Effector memory CD4-positive, alpha-beta T cell (primary cell): ENCODE results near the gene IQCM.
"Not testable (repeated sequence)": the region's sequence is repeated elsewhere in the genome, so short reads cannot be mapped to it uniquely, and the experiment has no call there.

Experiments
- DNase-seq, 3 donors: peaks; one replicate each; pipeline ENCODE4 v3.0.0-alpha.2; 2020
- H3K27ac ChIP-seq: 2 replicates; pipeline ENCODE4 v1.7.0; 2013; ENCODE audit warnings: mild to moderate bottlenecking, low read length, moderate library complexity; ENCODE audit not compliant: insufficient read depth, poor library complexity, severe bottlenecking
- H3K27me3 ChIP-seq: replicated peaks from 2 replicates; pipeline ENCODE4 v1.7.0; 2013; ENCODE audit warnings: mild to moderate bottlenecking, low read length; ENCODE audit not compliant: insufficient read depth, control insufficient read depth, poor library complexity, severe bottlenecking
- H3K36me3 ChIP-seq: 2 replicates; pipeline ENCODE4 v1.7.0; 2013; ENCODE audit warnings: mild to moderate bottlenecking, low read length, moderate library complexity; ENCODE audit not compliant: control insufficient read depth, insufficient read depth
- H3K4me1 ChIP-seq: 2 replicates; pipeline ENCODE4 v1.7.0; 2013; ENCODE audit warnings: low read length, mild to moderate bottlenecking; ENCODE audit not compliant: control insufficient read depth, insufficient read depth, poor library complexity, severe bottlenecking
- H3K4me3 ChIP-seq: 2 replicates; pipeline ENCODE4 v1.7.0; 2013; ENCODE audit warnings: low read length, low read depth, mild to moderate bottlenecking; ENCODE audit not compliant: insufficient read depth, poor library complexity, severe bottlenecking
- H3K9me3 ChIP-seq: 2 replicates; pipeline ENCODE4 v1.7.0; 2013; ENCODE audit warnings: mild to moderate bottlenecking, low read length, moderate library complexity; ENCODE audit not compliant: control insufficient read depth

IQCM gene

GRCh38 chr4:149512501-149512900 lies 303.1 kb downstream of the IQCM start:
- H3K4me3 ChIP-seq = no peak overlapping the region
- H3K4me1 ChIP-seq = no peaks in the 10 kb centered on the region
- DNase-seq = no peak
- no peak overlapping the region for H3K27ac ChIP-seq
- H3K9me3 ChIP-seq = no peaks in the 10 kb centered on the region
- H3K27me3 ChIP-seq = no peaks in the 10 kb centered on the region
- no peaks in the 10 kb centered on the region for H3K36me3 ChIP-seq

GRCh38 chr4:149511558-149512298 lies 303.9 kb downstream of the IQCM start:
- H3K36me3 ChIP-seq = no peaks in the 10 kb centered on the region
- H3K27ac ChIP-seq = no peak overlapping the region
- DNase-seq = no peak
- H3K27me3 ChIP-seq = no peaks in the 10 kb centered on the region
- H3K4me1 ChIP-seq = no peaks in the 10 kb centered on the region
- H3K4me3 ChIP-seq = no peak overlapping the region
- H3K9me3 ChIP-seq = no peaks in the 10 kb centered on the region

GRCh38 chr4:149507309-149507708 lies 308.3 kb downstream of the IQCM start:
- not testable (repeated sequence) for H3K36me3 ChIP-seq, H3K4me1 ChIP-seq, H3K4me3 ChIP-seq, H3K9me3 ChIP-seq, H3K27ac ChIP-seq, DNase-seq, H3K27me3 ChIP-seq

GRCh38 chr4:149500806-149501205 lies 314.8 kb downstream of the IQCM start:
- Histone ChIP-seq H3K27ac (no peak overlapping the region), H3K9me3 (no peaks in the 10 kb centered on the region), H3K4me3 (no peak overlapping the region), H3K36me3 (no peaks in the 10 kb centered on the region), H3K27me3 (no peaks in the 10 kb centered on the region), H3K4me1 (no peaks in the 10 kb centered on the region)
- no peak for DNase-seq

- Histone ChIP-seq H3K4me1 (no peaks in the 10 kb centered on the region), H3K27ac (no peak overlapping the region), H3K36me3 (no peaks in the 10 kb centered on the region), H3K9me3 (no peaks in the 10 kb centered on the region), H3K4me3 (no peak overlapping the region), H3K27me3 (no peaks in the 10 kb centered on the region)
- DNase-seq = no peak
Observed at GRCh38 chr4:149499726-149500125, 315.9 kb downstream of the IQCM start.

- H3K4me1 ChIP-seq = no peaks in the 10 kb centered on the region
- no peak overlapping the region for H3K4me3 ChIP-seq
- H3K27me3 ChIP-seq = no peaks in the 10 kb centered on the region
- H3K36me3 ChIP-seq = no peaks in the 10 kb centered on the region
- no peak for DNase-seq
- no peak overlapping the region for H3K27ac ChIP-seq
- H3K9me3 ChIP-seq = no peaks in the 10 kb centered on the region
Observed at GRCh38 chr4:149498246-149498645, 317.4 kb downstream of the IQCM start.

GRCh38 chr4:149493492-149493891 lies 322.2 kb downstream of the IQCM start:
- H3K36me3 ChIP-seq = no peaks in the 10 kb centered on the region
- no peak overlapping the region for H3K4me3 ChIP-seq

GRCh38 chr4:149489321-149489720 lies 326.3 kb downstream of the IQCM start:
- DNase-seq = no peak
- Histone ChIP-seq H3K27ac (no peak overlapping the region), H3K27me3 (no peaks in the 10 kb centered on the region), H3K4me3 (no peak overlapping the region), H3K9me3 (no peaks in the 10 kb centered on the region), H3K36me3 (no peaks in the 10 kb centered on the region), H3K4me1 (no peaks in the 10 kb centered on the region)

More at GRCh38 chr4:149493492-149493891, 322.2 kb downstream of the IQCM start:
- Histone ChIP-seq H3K9me3 (no peaks in the 10 kb centered on the region), H3K27me3 (no peaks in the 10 kb centered on the region), H3K27ac (no peak overlapping the region), H3K4me1 (no peaks in the 10 kb centered on the region)
- DNase-seq = no peak

GRCh38 chr4:149486861-149487260 lies 328.8 kb downstream of the IQCM start:
- DNase-seq = no peak
- Histone ChIP-seq H3K27me3 (no peaks in the 10 kb centered on the region), H3K36me3 (no peaks in the 10 kb centered on the region), H3K27ac (no peak overlapping the region), H3K4me1 (no peaks in the 10 kb centered on the region), H3K9me3 (no peaks in the 10 kb centered on the region), H3K4me3 (no peak overlapping the region)

- H3K27me3 ChIP-seq, DNase-seq, H3K4me1 ChIP-seq, H3K4me3 ChIP-seq, H3K36me3 ChIP-seq, H3K27ac ChIP-seq, H3K9me3 ChIP-seq: not testable (repeated sequence)
Observed at GRCh38 chr4:149468669-149469068, 347.0 kb downstream of the IQCM start.
